ENCODE results near the gene TGFBR2. TPM values are rescaled to one million over a fixed set of nuclear protein-coding genes. Genes with fewer than 3 reads are reported as not detected.

Gene TGFBR2
- 10 to 100 TPM; 74.4 to 77.8 TPM for total RNA-seq

DNA sequence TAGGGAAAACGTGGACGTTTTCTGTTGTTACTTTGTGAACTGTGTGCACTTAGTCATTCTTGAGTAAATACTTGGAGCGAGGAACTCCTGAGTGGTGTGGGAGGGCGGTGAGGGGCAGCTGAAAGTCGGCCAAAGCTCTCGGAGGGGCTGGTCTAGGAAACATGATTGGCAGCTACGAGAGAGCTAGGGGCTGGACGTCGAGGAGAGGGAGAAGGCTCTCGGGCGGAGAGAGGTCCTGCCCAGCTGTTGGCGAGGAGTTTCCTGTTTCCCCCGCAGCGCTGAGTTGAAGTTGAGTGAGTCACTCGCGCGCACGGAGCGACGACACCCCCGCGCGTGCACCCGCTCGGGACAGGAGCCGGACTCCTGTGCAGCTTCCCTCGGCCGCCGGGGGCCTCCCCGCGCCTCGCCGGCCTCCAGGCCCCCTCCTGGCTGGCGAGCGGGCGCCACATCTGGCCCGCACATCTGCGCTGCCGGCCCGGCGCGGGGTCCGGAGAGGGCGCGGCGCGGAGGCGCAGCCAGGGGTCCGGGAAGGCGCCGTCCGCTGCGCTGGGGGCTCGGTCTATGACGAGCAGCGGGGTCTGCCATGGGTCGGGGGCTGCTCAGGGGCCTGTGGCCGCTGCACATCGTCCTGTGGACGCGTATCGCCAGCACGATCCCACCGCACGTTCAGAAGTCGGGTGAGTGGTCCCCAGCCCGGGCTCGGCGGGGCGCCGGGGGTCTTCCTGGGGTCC lies at the start of gene TGFBR2:
Gene TGFBR2 (plus strand): TSS at position 301 of the 731 bp plus-strand sequence. CDS start 283 bp downstream, at position 584.
- no peaks in the 10 kb centered on the region for H3K9me3 Mint-ChIP-seq
- DNase-seq = peak; percentile 84
- no peaks in the 10 kb centered on the region for H3K27me3 Mint-ChIP-seq
- H3K36me3 Mint-ChIP-seq (ENCODE audit: low read depth) = peaks cover 33% of the 10 kb centered on the region
- H3K4me3 Mint-ChIP-seq = peak within 1 kb of the TSS; percentile 92
- CTCF ChIA-PET = interaction anchor here (0.7 to 2.6 kb wide), 10 partner anchors 9 to 380 kb away, joined by 3 to 16 read pairs (median 4); no protein-coding TSS in a partner anchor
- H3K4me1 Mint-ChIP-seq = peaks cover 63% of the 10 kb centered on the region
- POLR2A ChIA-PET = interaction anchor here (0.6 to 1.0 kb wide), 2 partner anchors 11 to 29 kb away, joined by 4 to 11 read pairs; no protein-coding TSS in a partner anchor
- peak within 1 kb of the TSS; percentile 99 for H3K27ac Mint-ChIP-seq

DNA sequence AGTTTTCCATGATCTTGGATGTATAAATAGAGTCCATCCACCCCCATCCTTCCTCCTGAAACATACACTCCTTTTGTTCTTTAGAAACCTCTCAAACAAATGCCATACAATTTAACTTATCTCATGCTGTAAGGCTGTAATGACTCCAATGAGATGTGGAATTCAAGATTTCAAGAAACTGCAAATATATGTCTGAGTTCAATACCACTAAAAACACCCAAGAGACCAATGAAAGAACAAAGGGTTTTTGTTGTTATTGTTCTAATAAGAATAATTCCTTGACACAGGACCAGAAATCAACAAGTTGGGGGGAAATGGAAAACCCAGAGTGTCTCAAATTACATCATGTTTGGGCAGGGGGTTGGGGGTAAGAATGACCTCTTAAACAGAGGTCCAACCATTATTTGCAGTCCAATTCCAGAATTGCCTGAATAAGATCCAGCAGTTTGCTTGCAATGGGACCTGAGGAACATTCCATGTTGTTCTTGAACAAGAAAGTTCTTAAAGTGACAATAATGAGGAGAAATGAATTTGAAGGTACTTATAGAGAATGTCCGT lies 48.6 kb upstream of the TGFBR2 start:
- Mint-ChIP-seq H3K27ac (no peak overlapping the region), H3K27me3 (no peaks in the 10 kb centered on the region), H3K4me1 (no peaks in the 10 kb centered on the region), H3K4me3 (no peak overlapping the region), H3K36me3 (ENCODE audit: low read depth) (no peaks in the 10 kb centered on the region), H3K9me3 (peaks cover 4% of the 10 kb centered on the region)
- no peak for DNase-seq
- ChIA-PET POLR2A (no interaction called here), CTCF (no interaction called here)

GRCh38 chr3:30563956-30564355 lies 42.4 kb upstream of the TGFBR2 start:
- Mint-ChIP-seq H3K9me3 (peaks cover 13% of the 10 kb centered on the region), H3K4me3 (no peak overlapping the region), H3K27ac (no peak overlapping the region), H3K36me3 (ENCODE audit: low read depth) (no peaks in the 10 kb centered on the region), H3K27me3 (no peaks in the 10 kb centered on the region), H3K4me1 (no peaks in the 10 kb centered on the region)
- DNase-seq = no peak
- POLR2A ChIA-PET = no interaction called here
- CTCF ChIA-PET = interaction anchor here (1.4 kb wide), 1 partner anchor 14 kb away, joined by 3 read pairs; no protein-coding TSS in a partner anchor

DNA sequence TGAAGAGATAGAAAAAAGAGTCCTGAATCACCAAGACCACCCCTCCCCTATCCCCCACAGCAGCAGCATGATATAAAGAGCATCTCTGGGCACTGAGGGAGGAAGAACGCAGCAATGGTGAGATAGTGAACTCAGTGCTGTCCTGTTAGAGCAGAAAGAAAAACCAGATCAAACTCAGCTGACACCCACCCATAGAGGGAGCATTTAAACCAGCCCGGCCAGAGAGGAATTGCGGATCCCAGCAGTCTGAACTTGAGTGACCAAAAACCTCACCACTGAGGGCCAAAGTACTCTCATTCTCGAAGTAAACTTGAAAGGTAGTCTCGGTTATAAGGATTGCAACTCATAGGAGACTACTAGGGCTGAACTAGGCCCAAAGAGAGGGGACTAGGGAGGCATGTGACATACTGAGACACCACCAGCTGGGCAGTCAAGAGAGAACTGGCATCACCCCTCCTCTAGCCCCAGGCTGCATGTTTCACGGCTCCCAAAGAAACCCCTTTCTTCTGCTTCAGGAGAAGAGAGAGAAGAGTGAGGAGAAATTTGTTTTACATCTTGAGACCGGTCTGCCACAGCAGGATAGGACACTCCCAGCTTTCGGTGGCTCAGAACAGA lies 39.2 kb upstream of the TGFBR2 start:
- POLR2A ChIA-PET = no interaction called here
- peaks cover 8% of the 10 kb centered on the region for H3K9me3 Mint-ChIP-seq
- no peaks in the 10 kb centered on the region for H3K27me3 Mint-ChIP-seq
- CTCF ChIA-PET = no interaction called here
- H3K4me3 Mint-ChIP-seq = no peak overlapping the region
- H3K36me3 Mint-ChIP-seq (ENCODE audit: low read depth) = no peaks in the 10 kb centered on the region
- DNase-seq = no peak
- H3K27ac Mint-ChIP-seq = no peak overlapping the region
- H3K4me1 Mint-ChIP-seq = no peaks in the 10 kb centered on the region

DNA sequence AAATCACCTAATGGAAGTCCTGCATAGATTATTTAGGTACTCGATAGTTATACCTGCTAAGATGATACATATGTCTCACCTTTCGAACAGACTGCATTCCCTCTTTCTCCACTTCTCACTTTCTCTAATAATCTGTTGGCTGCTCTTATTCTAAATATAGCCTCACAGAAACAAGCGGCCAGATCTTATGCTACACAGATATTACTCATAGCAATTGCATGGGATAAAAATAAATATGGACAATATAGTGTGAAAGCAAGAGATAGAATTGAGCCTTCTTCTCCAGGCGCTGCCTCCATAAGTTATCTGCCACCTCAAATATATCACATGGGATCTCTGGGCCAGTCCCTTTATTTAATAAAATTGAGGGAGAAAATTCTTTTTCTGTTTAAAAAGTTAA lies 29.5 kb upstream of the TGFBR2 start:
- Mint-ChIP-seq H3K9me3 (peaks cover 8% of the 10 kb centered on the region), H3K27me3 (no peaks in the 10 kb centered on the region), H3K4me1 (no peaks in the 10 kb centered on the region), H3K27ac (no peak overlapping the region), H3K36me3 (ENCODE audit: low read depth) (peaks cover 2% of the 10 kb centered on the region), H3K4me3 (no peak overlapping the region)
- ChIA-PET CTCF (no interaction called here), POLR2A (no interaction called here)
- no peak for DNase-seq

DNA sequence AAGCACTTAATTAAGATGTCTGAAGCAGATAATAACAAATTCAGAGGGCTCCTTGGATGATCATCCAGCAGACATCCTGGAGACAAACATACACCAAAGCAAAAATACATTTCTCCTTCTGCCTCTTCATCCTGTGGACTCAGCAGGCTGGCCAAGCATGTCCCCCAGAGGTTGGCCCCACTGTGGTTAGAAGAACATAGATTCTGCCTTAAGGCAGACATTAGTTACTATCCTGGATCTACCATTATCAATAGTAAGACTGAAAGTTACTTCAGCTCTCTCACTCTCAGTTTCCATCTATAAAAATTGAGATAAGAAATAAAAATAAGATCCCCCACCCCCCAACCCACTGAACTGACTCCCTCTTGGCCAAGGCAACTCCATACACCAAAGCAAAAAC lies 28.6 kb upstream of the TGFBR2 start:
- no peaks in the 10 kb centered on the region for H3K27me3 Mint-ChIP-seq
- POLR2A ChIA-PET = no interaction called here
- DNase-seq = no peak
- H3K36me3 Mint-ChIP-seq (ENCODE audit: low read depth) = peaks cover 2% of the 10 kb centered on the region
- CTCF ChIA-PET = interaction anchor here (1.3 to 1.6 kb wide), 2 partner anchors 14 to 26 kb away, joined by 3 to 4 read pairs; no protein-coding TSS in a partner anchor
- H3K9me3 Mint-ChIP-seq = peaks cover 8% of the 10 kb centered on the region
- H3K27ac Mint-ChIP-seq = no peak overlapping the region
- H3K4me1 Mint-ChIP-seq = no peaks in the 10 kb centered on the region
- H3K4me3 Mint-ChIP-seq = no peak overlapping the region

GRCh38 chr3:30578479-30578878 lies 27.9 kb upstream of the TGFBR2 start:
- peaks cover 5% of the 10 kb centered on the region for H3K9me3 Mint-ChIP-seq
- POLR2A ChIA-PET = no interaction called here
- no peak for DNase-seq
- no peak overlapping the region for H3K4me3 Mint-ChIP-seq
- no peak overlapping the region for H3K27ac Mint-ChIP-seq
- no peaks in the 10 kb centered on the region for H3K36me3 Mint-ChIP-seq (ENCODE audit: low read depth)
- no peaks in the 10 kb centered on the region for H3K27me3 Mint-ChIP-seq
- CTCF ChIA-PET = interaction anchor here (1.3 to 1.6 kb wide), 2 partner anchors 15 to 26 kb away, joined by 3 to 4 read pairs; no protein-coding TSS in a partner anchor
- no peaks in the 10 kb centered on the region for H3K4me1 Mint-ChIP-seq

- Mint-ChIP-seq H3K27ac (no peak overlapping the region), H3K36me3 (ENCODE audit: low read depth) (no peaks in the 10 kb centered on the region), H3K4me3 (no peak overlapping the region), H3K9me3 (peaks cover 3% of the 10 kb centered on the region), H3K27me3 (no peaks in the 10 kb centered on the region), H3K4me1 (no peaks in the 10 kb centered on the region)
- DNase-seq = no peak
- POLR2A ChIA-PET = no interaction called here
- CTCF ChIA-PET = interaction anchor here (0.6 to 1.6 kb wide), 3 partner anchors 15 to 41 kb away, joined by 3 to 4 read pairs (median 3); no protein-coding TSS in a partner anchor
Observed at GRCh38 chr3:30578986-30579579, 27.3 kb upstream of the TGFBR2 start.

GRCh38 chr3:30581067-30581585 lies 25.3 kb upstream of the TGFBR2 start:
- H3K4me3 Mint-ChIP-seq = no peak overlapping the region
- peaks cover 3% of the 10 kb centered on the region for H3K9me3 Mint-ChIP-seq
- no peak for DNase-seq
- CTCF ChIA-PET = no interaction called here
- no peaks in the 10 kb centered on the region for H3K36me3 Mint-ChIP-seq (ENCODE audit: low read depth)
- no peak overlapping the region for H3K27ac Mint-ChIP-seq
- H3K4me1 Mint-ChIP-seq = no peaks in the 10 kb centered on the region
- POLR2A ChIA-PET = no interaction called here
- no peaks in the 10 kb centered on the region for H3K27me3 Mint-ChIP-seq

DNA sequence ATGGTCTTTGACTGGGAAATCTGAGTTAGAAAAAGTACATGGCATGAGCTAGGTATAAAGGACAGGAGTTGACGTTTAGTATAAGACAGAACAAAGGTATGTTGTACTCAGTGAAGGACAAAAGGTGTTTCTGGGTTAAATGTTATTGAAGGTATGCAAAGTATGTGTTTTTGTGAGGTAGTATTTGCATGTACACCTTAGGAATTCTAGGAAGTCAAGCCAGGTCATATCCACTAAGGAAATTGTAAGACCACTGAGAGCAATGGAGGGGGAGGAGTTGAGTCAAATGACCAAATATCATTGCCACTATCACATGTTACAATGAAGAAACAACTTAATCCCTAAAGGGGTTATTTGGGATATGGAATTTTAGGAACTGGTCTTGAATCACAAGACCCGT lies 24.4 kb upstream of the TGFBR2 start:
- Mint-ChIP-seq H3K9me3 (peaks cover 3% of the 10 kb centered on the region), H3K27ac (no peak overlapping the region), H3K36me3 (ENCODE audit: low read depth) (no peaks in the 10 kb centered on the region), H3K27me3 (no peaks in the 10 kb centered on the region), H3K4me1 (no peaks in the 10 kb centered on the region), H3K4me3 (no peak overlapping the region)
- CTCF ChIA-PET = interaction anchor here (1.0 kb wide), 1 partner anchor 144 kb away, joined by 3 read pairs; no protein-coding TSS in a partner anchor
- no peak for DNase-seq
- POLR2A ChIA-PET = interaction anchor here (0.6 kb wide), 1 partner anchor 59 kb away, joined by 3 read pairs; no protein-coding TSS in a partner anchor

DNA sequence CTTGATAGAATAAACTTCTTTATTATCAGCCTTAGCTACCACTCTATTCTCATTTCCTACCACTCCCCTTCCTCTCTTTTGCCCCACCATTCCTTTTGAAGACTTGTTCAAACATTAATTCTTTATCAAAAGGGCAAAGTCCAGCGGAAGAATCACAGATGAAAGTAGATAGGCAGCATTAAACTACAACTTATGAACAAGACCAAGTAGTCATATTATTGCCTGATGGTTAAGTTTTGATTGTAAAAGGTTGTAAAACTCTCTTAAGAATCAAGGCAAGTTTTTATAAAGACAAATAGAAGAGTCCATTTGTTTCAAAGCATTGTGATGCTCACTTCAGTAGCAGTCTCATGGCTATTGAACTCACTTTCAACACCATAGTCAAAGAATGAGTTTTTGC lies 22.4 kb upstream of the TGFBR2 start:
- Mint-ChIP-seq H3K4me1 (no peaks in the 10 kb centered on the region), H3K27me3 (no peaks in the 10 kb centered on the region), H3K36me3 (ENCODE audit: low read depth) (no peaks in the 10 kb centered on the region), H3K27ac (no peak overlapping the region), H3K9me3 (peaks cover 3% of the 10 kb centered on the region), H3K4me3 (no peak overlapping the region)
- ChIA-PET CTCF (interaction anchor here (0.6 kb wide), 1 partner anchor 399 kb away, joined by 3 read pairs; no protein-coding TSS in a partner anchor), POLR2A (no interaction called here)
- no peak for DNase-seq

DNA sequence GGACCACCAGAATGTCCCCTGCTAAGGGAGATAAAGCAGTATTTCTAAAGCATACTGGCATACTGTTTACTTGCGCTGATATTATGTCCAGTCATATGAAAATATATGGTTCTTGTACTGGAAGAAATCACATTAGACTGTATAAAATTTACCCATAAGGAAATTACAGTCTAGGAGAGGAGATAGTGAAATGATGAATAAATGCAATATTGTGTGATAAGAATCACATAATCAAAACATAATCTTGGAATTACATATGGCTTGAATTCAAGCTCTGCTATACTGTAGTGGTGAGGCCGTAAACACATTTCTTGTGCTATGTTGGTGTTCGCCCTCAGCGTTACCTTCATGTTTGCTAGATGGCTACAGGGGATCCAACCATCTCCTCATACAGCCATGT lies 20.7 kb upstream of the TGFBR2 start:
- Mint-ChIP-seq H3K27ac (no peak overlapping the region), H3K9me3 (peaks cover 3% of the 10 kb centered on the region), H3K4me1 (no peaks in the 10 kb centered on the region), H3K4me3 (no peak overlapping the region), H3K27me3 (no peaks in the 10 kb centered on the region), H3K36me3 (ENCODE audit: low read depth) (no peaks in the 10 kb centered on the region)
- ChIA-PET CTCF (interaction anchor here (0.6 kb wide), 1 partner anchor 13 kb away, joined by 3 read pairs; no protein-coding TSS in a partner anchor), POLR2A (no interaction called here)
- DNase-seq = no peak
